ENCODE results near the gene GPC5. TPM values are rescaled to one million over a fixed set of nuclear protein-coding genes. Genes with fewer than 3 reads are reported as not detected.

GPC5 gene
- total RNA-seq, 1 donor from 2014 or later: 0.24 TPM

DNA sequence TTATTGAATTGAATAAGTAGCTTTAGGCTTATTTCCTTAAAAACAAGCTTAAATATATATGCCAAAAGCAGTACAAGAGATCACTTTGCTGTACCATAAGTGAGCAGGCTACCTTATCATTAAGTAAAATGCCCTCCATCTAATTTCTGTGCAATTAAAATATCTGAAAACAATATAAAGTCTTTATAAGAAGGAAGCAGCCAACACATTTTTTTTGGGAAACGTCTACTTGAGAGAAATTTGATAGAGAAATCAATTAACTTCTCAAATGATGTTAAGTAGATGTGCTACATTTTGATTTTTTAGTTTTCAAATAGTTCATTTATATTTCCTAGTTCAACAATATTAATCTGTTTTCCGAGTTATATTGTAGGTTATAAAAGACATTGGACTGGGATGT is 52.5 kb downstream of the GPC5 start:
- DNase-seq (no peak), ATAC-seq (ENCODE audit: low read depth) (no peak)
- H3K4me3 Mint-ChIP-seq: no peak overlapping the region
- intact Hi-C loops (cut with micrococcal nuclease): no loop called here
- POLR2A ChIA-PET: no interaction called here
- no peaks in the 10 kb centered on the region for H3K4me1 Mint-ChIP-seq
- TF ChIP-seq, protein P1, sequence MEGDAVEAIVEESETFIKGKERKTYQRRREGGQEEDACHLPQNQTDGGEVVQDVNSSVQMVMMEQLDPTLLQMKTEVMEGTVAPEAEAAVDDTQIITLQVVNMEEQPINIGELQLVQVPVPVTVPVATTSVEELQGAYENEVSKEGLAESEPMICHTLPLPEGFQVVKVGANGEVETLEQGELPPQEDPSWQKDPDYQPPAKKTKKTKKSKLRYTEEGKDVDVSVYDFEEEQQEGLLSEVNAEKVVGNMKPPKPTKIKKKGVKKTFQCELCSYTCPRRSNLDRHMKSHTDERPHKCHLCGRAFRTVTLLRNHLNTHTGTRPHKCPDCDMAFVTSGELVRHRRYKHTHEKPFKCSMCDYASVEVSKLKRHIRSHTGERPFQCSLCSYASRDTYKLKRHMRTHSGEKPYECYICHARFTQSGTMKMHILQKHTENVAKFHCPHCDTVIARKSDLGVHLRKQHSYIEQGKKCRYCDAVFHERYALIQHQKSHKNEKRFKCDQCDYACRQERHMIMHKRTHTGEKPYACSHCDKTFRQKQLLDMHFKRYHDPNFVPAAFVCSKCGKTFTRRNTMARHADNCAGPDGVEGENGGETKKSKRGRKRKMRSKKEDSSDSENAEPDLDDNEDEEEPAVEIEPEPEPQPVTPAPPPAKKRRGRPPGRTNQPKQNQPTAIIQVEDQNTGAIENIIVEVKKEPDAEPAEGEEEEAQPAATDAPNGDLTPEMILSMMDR (IDR thresholded peaks at IDR 0.05): no peak
- H3K27ac Mint-ChIP-seq: no peak overlapping the region
- no peaks in the 10 kb centered on the region for H3K27me3 Mint-ChIP-seq
- no peaks in the 10 kb centered on the region for H3K9me3 Mint-ChIP-seq
- H3K36me3 Mint-ChIP-seq (ENCODE audit: low read depth): no peaks in the 10 kb centered on the region
- CTCF ChIA-PET: no interaction called here

DNA sequence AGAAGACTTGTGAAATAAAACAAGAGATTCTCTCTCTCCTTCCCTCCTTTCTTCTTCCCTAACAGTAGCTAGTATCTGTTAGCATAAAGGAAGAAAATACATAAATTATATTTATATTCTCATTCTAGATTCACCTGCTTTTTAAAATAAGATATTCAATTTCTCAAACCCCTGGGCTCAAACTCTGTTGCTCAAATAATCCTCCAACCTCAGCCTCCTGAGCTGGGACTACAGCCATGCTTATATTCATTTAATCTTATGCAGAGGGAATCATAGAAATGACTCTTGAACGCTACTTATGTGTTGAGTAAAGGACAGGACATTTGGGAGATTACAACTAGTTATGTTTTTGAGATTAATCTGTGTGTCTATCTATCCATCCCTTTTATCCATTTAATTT is 56.2 kb downstream of the GPC5 start:
- H3K36me3 Mint-ChIP-seq (ENCODE audit: low read depth): no peaks in the 10 kb centered on the region

DNA sequence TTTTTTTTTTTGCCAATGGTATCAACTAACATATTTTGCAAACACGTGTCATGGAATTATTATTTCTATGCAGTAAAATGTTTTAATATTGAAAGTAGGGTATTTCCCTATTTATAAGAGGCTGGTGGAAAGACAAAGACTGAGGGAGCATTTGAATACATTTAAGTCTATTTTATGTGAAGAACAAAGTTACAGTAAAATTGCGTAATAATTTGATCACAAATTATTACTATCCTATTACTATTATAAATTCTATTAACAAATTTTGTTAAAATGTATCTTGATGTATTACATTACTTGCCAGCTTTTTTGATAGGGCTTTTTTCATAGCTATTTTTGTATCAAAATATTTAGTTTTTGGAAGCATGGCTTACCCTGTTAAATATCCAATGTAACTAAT is 58.4 kb downstream of the GPC5 start:
- no peak for DNase-seq
- no peaks in the 10 kb centered on the region for H3K4me1 Mint-ChIP-seq
- ChIA-PET CTCF (no interaction called here), POLR2A (no interaction called here)
- H3K36me3 Mint-ChIP-seq (ENCODE audit: low read depth): no peaks in the 10 kb centered on the region
- no peak overlapping the region for H3K27ac Mint-ChIP-seq
- ATAC-seq (ENCODE audit: low read depth): no peak
- no peak overlapping the region for H3K4me3 Mint-ChIP-seq
- no peaks in the 10 kb centered on the region for H3K9me3 Mint-ChIP-seq
- TF ChIP-seq, protein P1 (IDR thresholded peaks at IDR 0.05): no peak
- intact Hi-C loops (cut with micrococcal nuclease): no loop called here
- H3K27me3 Mint-ChIP-seq: peaks cover 2% of the 10 kb centered on the region

More for the DNA sequence above, 56.2 kb downstream of the GPC5 start:
- ChIA-PET CTCF (no interaction called here), POLR2A (no interaction called here)
- ATAC-seq (ENCODE audit: low read depth) (no peak), DNase-seq (no peak)
- H3K4me1 Mint-ChIP-seq: no peaks in the 10 kb centered on the region
- TF ChIP-seq, protein P1 (IDR thresholded peaks at IDR 0.05): no peak
- intact Hi-C loops (cut with micrococcal nuclease): no loop called here
- no peak overlapping the region for H3K4me3 Mint-ChIP-seq
- H3K27ac Mint-ChIP-seq: no peak overlapping the region
- peaks cover 2% of the 10 kb centered on the region for H3K27me3 Mint-ChIP-seq
- no peaks in the 10 kb centered on the region for H3K9me3 Mint-ChIP-seq

DNA sequence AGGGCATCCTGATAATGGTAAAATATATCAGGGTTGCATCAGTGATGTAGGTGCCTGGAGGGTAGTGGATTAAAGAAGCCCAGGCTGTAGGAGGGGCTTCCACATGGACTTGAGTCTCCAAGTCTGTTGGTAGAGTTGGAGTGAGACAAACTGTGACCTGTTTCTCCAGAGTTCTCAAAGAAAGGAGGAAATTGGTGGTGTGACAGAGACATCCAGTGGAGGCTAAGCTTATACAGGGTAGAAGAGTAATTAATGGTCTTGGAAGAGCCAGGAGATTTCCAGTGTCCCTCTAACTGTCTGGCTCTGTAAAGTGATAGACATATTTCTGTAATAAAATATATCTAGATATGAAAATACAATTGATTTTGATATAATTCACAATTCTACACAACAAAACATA is 61.1 kb downstream of the GPC5 start:
- H3K27me3 Mint-ChIP-seq: peaks cover 2% of the 10 kb centered on the region
- no peaks in the 10 kb centered on the region for H3K9me3 Mint-ChIP-seq
- H3K4me3 Mint-ChIP-seq: no peak overlapping the region
- TF ChIP-seq, protein P1 (IDR thresholded peaks at IDR 0.05): no peak
- CTCF ChIA-PET: interaction anchor here (0.9 kb wide), 1 partner anchor 147 kb away, joined by 4 read pairs; no protein-coding TSS in a partner anchor
- POLR2A ChIA-PET: no interaction called here
- no peaks in the 10 kb centered on the region for H3K36me3 Mint-ChIP-seq (ENCODE audit: low read depth)
- ATAC-seq (ENCODE audit: low read depth) (no peak), DNase-seq (no peak)
- H3K27ac Mint-ChIP-seq: no peak overlapping the region
- intact Hi-C loops (cut with micrococcal nuclease): loop anchor here (1.0 kb wide), 2 partner anchors 84 to 324 kb away; no protein-coding TSS in a partner anchor
- no peaks in the 10 kb centered on the region for H3K4me1 Mint-ChIP-seq

DNA sequence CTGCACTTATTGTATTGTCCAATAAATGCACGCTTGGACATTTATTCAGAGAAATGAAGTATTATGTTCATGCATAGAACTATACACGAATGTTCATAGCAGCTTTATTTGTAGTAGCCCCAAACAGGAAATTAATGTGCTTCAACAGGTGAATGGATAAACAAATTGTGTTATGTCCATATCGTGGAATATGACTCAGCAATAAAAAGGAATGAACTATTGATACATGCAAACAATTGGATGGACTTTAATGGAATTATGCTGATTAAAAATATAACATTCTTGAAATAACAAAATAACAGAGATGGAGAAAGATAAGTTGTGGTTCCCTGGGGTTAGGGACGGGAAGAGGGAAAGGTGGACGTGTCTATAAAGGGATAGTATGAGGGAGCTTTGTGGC is 65.9 kb downstream of the GPC5 start:
- no peak for ATAC-seq (ENCODE audit: low read depth)
- H3K27ac Mint-ChIP-seq: no peak overlapping the region
- no peaks in the 10 kb centered on the region for H3K27me3 Mint-ChIP-seq
- TF ChIP-seq, protein P1 (IDR thresholded peaks at IDR 0.05): no peak
- no peaks in the 10 kb centered on the region for H3K9me3 Mint-ChIP-seq
- ChIA-PET CTCF (no interaction called here), POLR2A (no interaction called here)
- no peak overlapping the region for H3K4me3 Mint-ChIP-seq
- intact Hi-C loops (cut with micrococcal nuclease): no loop called here
- no peak for DNase-seq
- H3K36me3 Mint-ChIP-seq (ENCODE audit: low read depth): no peaks in the 10 kb centered on the region
- no peaks in the 10 kb centered on the region for H3K4me1 Mint-ChIP-seq
